SKM-1 treated with dmso at 0.1 percent for 144 hours (cell line): ENCODE measurements around the gene RASGRP1.

Source experiments
- DNase-seq: peaks from one replicate; lab custom pipeline; 2025; ENCODE audit not compliant: unreplicated experiment; lab: John Stamatoyannopoulos, UW

Gene RASGRP1

GRCh38 chr15:38508647-38509046 lies 56.0 kb downstream of the RASGRP1 start:
- DNase-seq, result no peak

GRCh38 chr15:38507570-38507969 lies 57.0 kb downstream of the RASGRP1 start:
- DNase-seq, result no peak

GRCh38 chr15:38506997-38507396 lies 57.6 kb downstream of the RASGRP1 start:
- DNase-seq, result no peak

DNA sequence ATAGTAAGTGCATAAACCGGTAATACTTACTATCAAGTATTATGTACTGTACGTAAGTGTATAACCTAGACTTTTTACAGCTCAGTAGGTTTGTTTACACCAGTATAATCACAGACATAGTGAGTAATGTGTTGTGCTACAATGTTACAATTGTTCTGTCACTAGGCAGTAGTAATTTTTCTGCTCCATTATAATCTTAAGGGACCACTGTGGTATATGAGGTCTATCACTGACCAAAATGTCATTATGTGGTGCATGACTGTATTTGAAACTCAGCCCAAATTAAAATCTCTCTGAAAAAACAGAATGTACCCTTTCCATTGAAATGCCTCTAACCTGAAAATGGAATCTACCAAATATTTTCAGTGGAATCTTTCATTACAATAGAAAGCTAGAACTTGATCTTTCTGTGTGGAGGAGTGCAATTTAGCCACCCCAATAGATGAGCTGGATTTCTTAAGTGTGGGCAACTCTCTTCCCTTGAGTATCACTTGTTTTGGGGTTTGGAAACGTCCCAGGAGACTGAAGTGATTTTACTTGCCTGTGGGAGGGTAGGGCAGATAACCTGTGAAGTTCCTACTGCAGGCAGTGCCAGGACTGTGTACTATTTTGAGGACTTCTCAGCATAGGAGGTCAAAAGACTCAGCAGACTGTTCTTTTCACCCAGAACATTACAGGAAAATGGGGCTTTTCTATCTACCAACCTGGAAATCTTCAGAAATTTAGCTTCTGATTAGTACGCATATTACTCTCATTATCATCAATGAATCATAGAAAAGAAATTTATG lies 59.7 kb downstream of the RASGRP1 start:
- DNase-seq, result no peak

DNA sequence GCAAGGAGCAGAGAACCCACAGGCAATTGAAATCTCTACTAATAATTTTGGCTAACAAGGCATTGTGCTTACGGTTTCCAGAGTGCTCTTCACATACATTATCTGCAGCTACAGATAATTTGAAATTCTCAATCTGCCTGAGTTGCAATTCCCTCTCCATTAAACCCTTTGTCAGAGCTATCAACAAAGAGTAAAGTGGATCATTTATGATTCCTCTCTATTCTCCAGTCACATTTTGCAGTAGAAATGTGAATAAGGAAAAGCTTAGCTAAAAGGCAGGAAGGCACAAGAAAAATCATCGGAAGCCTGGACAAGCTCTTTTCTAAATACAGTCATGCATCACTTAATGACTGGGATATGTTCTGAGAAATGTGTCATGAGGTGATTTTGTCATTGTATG lies 61.1 kb downstream of the RASGRP1 start:
- no peak for DNase-seq

DNA sequence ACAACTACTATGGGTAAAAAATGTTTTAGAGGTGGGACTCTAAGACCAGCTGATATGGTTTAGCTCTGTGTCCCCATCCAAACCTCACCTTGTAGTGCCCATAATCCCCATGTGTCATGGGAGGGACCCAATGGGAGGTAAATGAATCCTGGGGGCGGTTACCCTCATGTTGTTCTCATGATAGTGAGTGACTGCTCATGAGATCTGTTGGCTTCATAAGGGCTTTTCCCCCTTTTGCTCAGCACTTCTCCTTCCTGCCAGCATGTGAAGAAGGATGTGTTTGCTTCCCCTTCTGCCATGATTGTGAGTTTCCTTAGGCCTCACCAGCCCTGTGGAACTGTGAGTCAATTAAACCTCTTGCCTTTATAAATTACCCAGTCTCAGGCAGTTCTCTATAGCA lies 65.0 kb downstream of the RASGRP1 start:
- no peak for DNase-seq

DNA sequence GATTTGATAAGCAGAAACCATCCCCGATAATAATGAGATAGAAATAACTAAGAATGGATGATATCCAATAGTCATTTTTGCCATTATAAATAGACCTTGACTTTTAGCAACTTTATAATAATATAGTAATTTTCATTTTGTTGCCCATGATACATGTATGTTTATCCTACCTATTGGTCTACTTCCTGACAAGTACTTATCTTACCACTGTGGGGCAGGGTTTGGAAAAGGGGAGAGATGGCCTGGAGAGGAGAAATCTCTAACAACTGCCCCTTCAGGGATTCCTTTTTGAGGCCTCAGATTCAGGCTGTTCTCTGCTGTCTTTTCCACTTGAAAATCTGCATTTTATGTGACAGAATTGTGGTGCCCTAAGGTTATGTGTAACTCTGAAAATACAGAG lies 68.5 kb downstream of the RASGRP1 start:
- DNase-seq, result no peak

- DNase-seq, result no peak
Measured at GRCh38 chr15:38490242-38490922, 74.2 kb downstream of the RASGRP1 start.

DNA sequence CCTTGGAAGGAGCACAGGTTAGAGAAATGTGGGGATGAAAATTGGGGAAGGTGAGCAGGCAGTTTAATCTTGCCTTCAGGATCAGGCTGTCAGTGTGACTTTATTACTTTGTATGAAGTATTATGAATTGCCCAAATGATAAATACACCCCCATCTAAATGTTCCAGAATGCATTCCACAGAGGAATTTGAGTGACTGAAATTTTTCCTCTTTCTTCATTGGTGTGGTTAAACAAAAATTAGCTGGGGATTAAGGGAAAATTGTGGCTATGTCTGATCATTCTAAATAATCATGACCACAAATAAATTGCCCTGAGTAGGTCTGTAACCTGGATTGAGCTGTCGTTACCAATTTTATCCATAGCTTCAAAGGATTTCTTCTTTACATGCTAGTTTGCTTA lies 77.2 kb downstream of the RASGRP1 start:
- DNase-seq, result no peak

- no peak for DNase-seq
Measured at GRCh38 chr15:38486936-38487335, 77.7 kb downstream of the RASGRP1 start.

- no peak for DNase-seq
Measured at GRCh38 chr15:38482572-38482971, 82.0 kb downstream of the RASGRP1 start.

- no peak for DNase-seq
Measured at GRCh38 chr15:38481761-38482160, 82.9 kb downstream of the RASGRP1 start.

DNA sequence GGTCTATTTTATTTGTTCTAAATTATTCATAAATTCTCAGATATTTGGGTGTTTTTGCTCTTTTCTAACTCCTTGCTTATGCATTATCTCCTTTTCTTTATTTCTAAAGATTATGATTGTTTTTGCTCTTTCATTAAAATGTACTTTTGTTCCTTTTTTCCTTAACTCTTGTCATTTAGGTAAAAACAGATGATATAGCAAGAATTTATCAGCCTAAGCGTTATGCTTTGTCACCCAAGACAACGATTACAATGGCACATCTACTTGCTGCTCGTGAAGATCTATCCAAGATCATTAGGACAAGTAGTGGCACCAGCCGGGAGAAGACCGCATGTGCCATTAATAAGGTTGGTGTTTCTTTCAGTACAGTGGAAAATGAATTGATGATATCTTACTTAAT lies 83.5 kb downstream of the RASGRP1 start:
- no peak for DNase-seq

GRCh38 chr15:38479756-38480155 lies 84.9 kb downstream of the RASGRP1 start:
- no peak for DNase-seq

DNA sequence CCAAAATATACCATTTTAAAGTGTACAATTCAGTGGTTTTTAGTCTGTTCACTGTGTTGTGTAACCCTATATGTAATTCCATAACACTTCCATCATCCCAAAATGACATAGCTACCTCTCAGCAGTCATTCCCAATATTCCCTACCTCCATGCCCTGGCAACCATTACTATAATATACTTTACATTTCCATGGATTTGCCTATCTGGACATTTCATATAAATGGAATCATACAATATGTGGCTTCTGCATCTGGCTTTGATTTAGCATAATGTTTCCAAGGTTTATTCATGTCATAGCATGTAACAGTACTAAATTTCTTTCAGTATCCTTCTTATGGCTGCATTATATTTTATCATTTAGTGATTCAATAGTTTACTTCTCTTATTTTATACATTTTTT lies 85.3 kb downstream of the RASGRP1 start:
- no peak for DNase-seq

DNA sequence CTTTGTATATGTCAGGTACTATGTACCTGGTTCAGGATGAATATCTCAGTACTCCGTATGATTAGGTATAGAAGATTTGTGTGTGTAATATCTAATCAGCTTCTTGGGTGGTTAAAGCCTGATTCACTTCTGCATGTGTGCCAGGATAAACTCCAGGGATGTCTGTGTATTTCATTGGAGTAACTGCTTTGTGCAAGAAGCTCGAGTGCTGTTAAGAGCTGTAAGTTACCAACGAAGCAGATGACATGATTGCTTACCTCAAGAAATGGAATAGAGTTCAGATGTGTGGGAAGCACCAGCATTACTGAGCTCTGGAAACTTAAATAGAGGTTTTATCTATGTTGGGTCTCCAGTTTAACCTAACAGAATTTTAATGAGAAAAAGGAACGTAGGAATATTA lies 87.0 kb downstream of the RASGRP1 start:
- no peak for DNase-seq

DNA sequence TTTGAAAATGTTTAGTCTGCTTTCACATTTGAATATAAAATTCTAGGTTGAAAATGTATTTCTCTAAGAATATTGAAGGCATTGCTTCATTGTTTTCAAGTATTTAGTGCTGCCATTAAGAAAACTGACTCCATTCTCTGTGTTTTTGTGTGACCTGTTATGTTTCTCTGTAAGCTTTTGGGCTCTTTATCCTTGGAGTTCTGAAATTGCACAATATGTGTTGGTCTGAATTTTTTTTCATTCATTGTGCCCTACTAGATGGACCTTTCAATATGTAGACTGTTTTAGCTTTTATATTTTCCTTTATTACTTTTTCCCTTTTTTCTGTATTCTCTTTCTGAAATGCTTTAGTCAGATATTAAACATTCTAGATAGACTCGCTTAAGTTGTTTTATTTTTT lies 88.5 kb downstream of the RASGRP1 start:
- DNase-seq, result no peak

- no peak for DNase-seq
Measured at GRCh38 chr15:38475361-38475760, 89.3 kb downstream of the RASGRP1 start.

- DNase-seq, result peak; percentile 71
Measured at GRCh38 chr15:38474155-38474757, 90.4 kb downstream of the RASGRP1 start.

GRCh38 chr15:38471974-38472373 lies 92.6 kb downstream of the RASGRP1 start:
- DNase-seq, result no peak

DNA sequence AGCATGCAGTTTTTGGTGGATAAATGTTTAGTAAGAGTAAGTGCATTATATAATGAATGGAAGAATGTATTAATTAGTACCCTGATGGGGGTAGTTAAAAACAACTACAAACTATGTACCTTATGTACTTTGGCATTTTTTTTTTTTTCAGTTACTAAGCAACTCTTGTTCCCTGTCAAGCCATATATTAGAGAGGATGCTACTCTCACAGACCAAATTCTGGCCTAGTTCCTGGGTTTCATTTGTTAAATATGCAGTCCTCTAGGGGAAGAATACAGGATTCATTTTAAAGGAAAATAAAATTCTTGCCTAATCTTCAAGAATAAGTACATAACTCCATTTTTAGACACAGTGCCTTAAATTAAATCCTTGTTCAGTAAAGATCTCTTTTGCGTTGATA lies 93.8 kb downstream of the RASGRP1 start:
- no peak for DNase-seq

- no peak for DNase-seq
Measured at GRCh38 chr15:38464675-38465074, 99.9 kb downstream of the RASGRP1 start.
